HCT116 (cell line): ENCODE results near the gene CD160.

ENCODE experiments used
- ELF1 ChIP-seq: IDR thresholded peaks from 2 replicates; pipeline ENCODE4 v1.6.1; 2012; ENCODE audit warnings: low read depth, borderline replicate concordance
- EZH2phosphoT487 ChIP-seq: fragments of 200-600 bp; IDR thresholded peaks from 2 replicates; pipeline ENCODE4 v1.6.1; 2018; ENCODE audit warnings: antibody characterized with exemption, borderline replicate concordance
- POLR2A ChIP-seq: IDR thresholded peaks from 2 replicates; pipeline ENCODE4 v1.7.0; 2011; ENCODE audit warnings: borderline replicate concordance; ENCODE audit not compliant: insufficient read depth, insufficient read length; ENCODE audit errors: extremely low read depth
- POLR2AphosphoS5 ChIP-seq: IDR thresholded peaks from 2 replicates; pipeline ENCODE4 v1.6.1; 2011; ENCODE audit warnings: mild to moderate bottlenecking, low read depth, low read length, moderate library complexity
- RAD21 ChIP-seq: IDR thresholded peaks from 2 replicates; pipeline ENCODE4 v1.6.1; 2012; ENCODE audit warnings: low read depth, mild to moderate bottlenecking
- YY1 ChIP-seq: IDR thresholded peaks from 2 replicates; pipeline ENCODE4 v1.6.1; 2011; ENCODE audit warnings: low read length, low read depth, moderate library complexity, mild to moderate bottlenecking; ENCODE audit not compliant: insufficient replicate concordance; ENCODE audit errors: extremely low read depth
- ZNF274 ChIP-seq: fragments of 200-500 bp; sonication (Bioruptor generic); IDR thresholded peaks from 2 replicates; pipeline ENCODE4 v1.6.1; 2014; ENCODE audit warnings: mild to moderate bottlenecking, low read depth, low read length, inconsistent platforms
- TF ChIP-seq, protein P1 (sequence below), 3 experiments: fragments of 200-600 bp in 1 of 3; sonication (generic) in 1 of 3; IDR thresholded peaks in 2 of 3; conservative IDR thresholded peaks in 1 of 3; 2 replicates each; pipeline ENCODE4 v1.5.1; 2012 to 2017; ENCODE audit warnings: low read depth in 2 of 3, low read length in 2 of 3, antibody characterized with exemption in 1 of 3, borderline replicate concordance in 1 of 3, control low read depth in 1 of 3, mild to moderate bottlenecking in 1 of 3, mixed read lengths in 1 of 3, mixed run types in 1 of 3, moderate library complexity in 1 of 3; ENCODE audit not compliant: insufficient read depth in 1 of 3
- TF ChIP-seq, protein P2 (sequence below): IDR thresholded peaks from 2 replicates; pipeline ENCODE4 v1.6.1; 2012

DNA sequence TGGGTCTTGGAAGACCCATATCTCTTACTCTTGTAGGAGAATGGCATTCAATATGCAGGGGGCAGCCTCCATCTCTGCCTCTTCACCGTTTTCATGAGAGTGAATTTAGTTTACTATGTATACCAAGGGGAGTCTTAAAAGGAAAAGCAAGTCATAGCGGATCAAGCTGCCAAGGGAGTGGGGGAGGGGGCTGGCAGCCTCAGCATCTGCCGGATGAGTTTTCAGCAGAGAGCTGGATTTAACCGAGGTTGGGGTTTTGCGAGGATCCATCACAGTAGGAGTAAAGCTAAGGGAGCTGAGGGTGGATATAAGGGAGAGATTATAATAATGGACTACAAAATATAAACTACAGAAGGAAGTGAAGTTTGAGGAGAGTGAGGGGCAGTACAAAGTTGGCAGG lies 9.9 kb downstream of the CD160 start:
- TF ChIP-seq YY1 (no peak), ZNF274 (no peak), EZH2phosphoT487 (no peak), ELF1 (no peak), POLR2AphosphoS5 (no peak), POLR2A (no peak), RAD21 (no peak)
- TF ChIP-seq, protein P1, sequence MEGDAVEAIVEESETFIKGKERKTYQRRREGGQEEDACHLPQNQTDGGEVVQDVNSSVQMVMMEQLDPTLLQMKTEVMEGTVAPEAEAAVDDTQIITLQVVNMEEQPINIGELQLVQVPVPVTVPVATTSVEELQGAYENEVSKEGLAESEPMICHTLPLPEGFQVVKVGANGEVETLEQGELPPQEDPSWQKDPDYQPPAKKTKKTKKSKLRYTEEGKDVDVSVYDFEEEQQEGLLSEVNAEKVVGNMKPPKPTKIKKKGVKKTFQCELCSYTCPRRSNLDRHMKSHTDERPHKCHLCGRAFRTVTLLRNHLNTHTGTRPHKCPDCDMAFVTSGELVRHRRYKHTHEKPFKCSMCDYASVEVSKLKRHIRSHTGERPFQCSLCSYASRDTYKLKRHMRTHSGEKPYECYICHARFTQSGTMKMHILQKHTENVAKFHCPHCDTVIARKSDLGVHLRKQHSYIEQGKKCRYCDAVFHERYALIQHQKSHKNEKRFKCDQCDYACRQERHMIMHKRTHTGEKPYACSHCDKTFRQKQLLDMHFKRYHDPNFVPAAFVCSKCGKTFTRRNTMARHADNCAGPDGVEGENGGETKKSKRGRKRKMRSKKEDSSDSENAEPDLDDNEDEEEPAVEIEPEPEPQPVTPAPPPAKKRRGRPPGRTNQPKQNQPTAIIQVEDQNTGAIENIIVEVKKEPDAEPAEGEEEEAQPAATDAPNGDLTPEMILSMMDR (IDR thresholded peaks at IDR 0.05 in 2 of 3, conservative IDR thresholded peaks at IDR 0.05 in 1 of 3; ENCODE audit: borderline replicate concordance in 1 of 3, insufficient read depth in 1 of 3, low read depth in 2 of 3, low read length in 2 of 3) = no peak
- TF ChIP-seq, protein P2, sequence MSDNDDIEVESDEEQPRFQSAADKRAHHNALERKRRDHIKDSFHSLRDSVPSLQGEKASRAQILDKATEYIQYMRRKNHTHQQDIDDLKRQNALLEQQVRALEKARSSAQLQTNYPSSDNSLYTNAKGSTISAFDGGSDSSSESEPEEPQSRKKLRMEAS = no peak
